ENCODE measurements around the gene TMEM143.
A peak's percentile ranks its signal among the peaks of the same experiment; 100 is the strongest.
"Not testable (repeated sequence)": the region's sequence is repeated elsewhere in the genome, so short reads cannot be mapped to it uniquely, and the experiment has no call there.

TMEM143 gene

GRCh38 chr19:48391100-48392005, 27.6 kb upstream of the TMEM143 start, which contains the start of gene KDELR1:
Gene KDELR1, minus strand, starts transcription at chr19:48391551. Its CDS starts 193 bp downstream, at chr19:48391358.
- peak; percentile 76 for DNase-seq (ENCODE audit: low spot score)

GRCh38 chr19:48390188-48391099, 26.7 kb upstream of the TMEM143 start:
- peak; percentile 70 for DNase-seq (ENCODE audit: low spot score)

- no peak for DNase-seq (ENCODE audit: low spot score)
Measured at GRCh38 chr19:48386981-48387380, 23.2 kb upstream of the TMEM143 start.

- DNase-seq (ENCODE audit: low spot score): no peak
Measured at GRCh38 chr19:48385461-48386087, 21.8 kb upstream of the TMEM143 start.

GRCh38 chr19:48382286-48382685, 18.5 kb upstream of the TMEM143 start:
- no peak for DNase-seq (ENCODE audit: low spot score)

GRCh38 chr19:48381178-48381950, 17.6 kb upstream of the TMEM143 start:
- DNase-seq (ENCODE audit: low spot score): no peak

GRCh38 chr19:48379058-48379457, 15.3 kb upstream of the TMEM143 start:
- DNase-seq (ENCODE audit: low spot score): no peak

- no peak for DNase-seq (ENCODE audit: low spot score)
Measured at GRCh38 chr19:48378194-48378570, 14.4 kb upstream of the TMEM143 start.

- DNase-seq (ENCODE audit: low spot score): no peak
Measured at GRCh38 chr19:48373567-48373966, 9.8 kb upstream of the TMEM143 start.

- no peak for DNase-seq (ENCODE audit: low spot score)
Measured at GRCh38 chr19:48372904-48373303, 9.2 kb upstream of the TMEM143 start.

GRCh38 chr19:48371771-48372170, 8.0 kb upstream of the TMEM143 start:
- not testable (repeated sequence) for DNase-seq (ENCODE audit: low spot score)

- no peak for DNase-seq (ENCODE audit: low spot score)
Measured at GRCh38 chr19:48371367-48371766, 7.6 kb upstream of the TMEM143 start.

- no peak for DNase-seq (ENCODE audit: low spot score)
Measured at GRCh38 chr19:48370955-48371354, 7.2 kb upstream of the TMEM143 start.

- DNase-seq (ENCODE audit: low spot score): no peak
Measured at GRCh38 chr19:48368936-48369335, 5.2 kb upstream of the TMEM143 start.

- DNase-seq (ENCODE audit: low spot score): no peak
Measured at GRCh38 chr19:48367855-48368254, 4.1 kb upstream of the TMEM143 start.

GRCh38 chr19:48365602-48366001, 1.9 kb upstream of the TMEM143 start:
- DNase-seq (ENCODE audit: low spot score): no peak

- DNase-seq (ENCODE audit: low spot score): no peak
Measured at GRCh38 chr19:48364598-48365348, 1.0 kb upstream of the TMEM143 start.

GRCh38 chr19:48363500-48363809, 285 bp downstream of the TMEM143 start:
- DNase-seq (ENCODE audit: low spot score): no peak

- peak; percentile 94 for DNase-seq (ENCODE audit: low spot score)
Measured at GRCh38 chr19:48362716-48363499, 832 bp downstream of the TMEM143 start.

- no peak for DNase-seq (ENCODE audit: low spot score)
Measured at GRCh38 chr19:48361912-48362311, 1.8 kb downstream of the TMEM143 start.

All from hematopoietic multipotent progenitor cell treated with erythropoietin and hydrocortisone succinate and interleukin-3 and kit ligand, for 15 days (in vitro differentiated cells).